ENCODE data around the gene SNX5. TPM values are rescaled to one million over a fixed set of nuclear protein-coding genes. Genes with fewer than 3 reads are reported as not detected.

SNX5 gene
- 10 to 100 TPM; 46.7 to 48.2 TPM for total RNA-seq
- long read RNA-seq, transcript SNX5-202 (14 exons, 2,288 nt): minor isoform, 11 of 56 reads
- long read RNA-seq, transcript SNX5-201 (13 exons, 2,270 nt): major isoform, 29 of 56 reads
- long read RNA-seq, partial matches to known transcripts: 8 of 56 reads
- long read RNA-seq, other reads (novel, unspliced or antisense): 7 of 56 reads

- intact Hi-C loops (cut with DNase I): no loop called here
- DNase-seq (peak; percentile 100), ATAC-seq (peak; percentile 97 to 98)
These were observed at the start of gene SNX5, which contains the start of gene MGME1 for GRCh38 chr20:17968366-17969277. SNX5 (minus strand) TSS chr20:17968794; CDS start chr20:17968425, 369 bp downstream. MGME1 (plus strand) TSS chr20:17969018; CDS start chr20:17969860, 842 bp downstream.

GRCh38 chr20:18018100-18018499, 49.5 kb upstream of the SNX5 start:
- intact Hi-C loops (cut with DNase I): no loop called here
- DNase-seq: no peak
- no peak for ATAC-seq

GRCh38 chr20:18016772-18017171, 48.2 kb upstream of the SNX5 start:
- intact Hi-C loops (cut with DNase I): no loop called here
- ATAC-seq: no peak
- no peak for DNase-seq

GRCh38 chr20:18014411-18014810, 45.8 kb upstream of the SNX5 start:
- intact Hi-C loops (cut with DNase I): no loop called here
- no peak for DNase-seq

GRCh38 chr20:18012901-18013300, 44.3 kb upstream of the SNX5 start:
- intact Hi-C loops (cut with DNase I): no loop called here
- ATAC-seq: no peak
- no peak for DNase-seq

More at GRCh38 chr20:18014411-18014810, 45.8 kb upstream of the SNX5 start:
- ATAC-seq: no peak

GRCh38 chr20:18011951-18012645, 43.5 kb upstream of the SNX5 start:
- intact Hi-C loops (cut with DNase I): no loop called here
- no peak for ATAC-seq
- DNase-seq: no peak

GRCh38 chr20:18011482-18011881, 42.9 kb upstream of the SNX5 start:
- ATAC-seq (no peak), DNase-seq (no peak)
- intact Hi-C loops (cut with DNase I): no loop called here

GRCh38 chr20:18009116-18009515, 40.5 kb upstream of the SNX5 start:
- ATAC-seq: no peak
- DNase-seq: no peak
- intact Hi-C loops (cut with DNase I): no loop called here

GRCh38 chr20:18007534-18008292, 39.1 kb upstream of the SNX5 start:
- ATAC-seq (peak; percentile 48 to 84), DNase-seq (peak; percentile 51)
- intact Hi-C loops (cut with DNase I): no loop called here

GRCh38 chr20:18006684-18007083, 38.1 kb upstream of the SNX5 start:
- ATAC-seq (no peak), DNase-seq (no peak)
- intact Hi-C loops (cut with DNase I): no loop called here

- ATAC-seq (no peak), DNase-seq (no peak)
- intact Hi-C loops (cut with DNase I): no loop called here
These were observed 37.4 kb upstream of the SNX5 start for GRCh38 chr20:18005990-18006364.

GRCh38 chr20:18005170-18005989, 36.8 kb upstream of the SNX5 start:
- no peak for ATAC-seq
- DNase-seq: no peak
- intact Hi-C loops (cut with DNase I): no loop called here

- intact Hi-C loops (cut with DNase I): no loop called here
- DNase-seq (no peak), ATAC-seq (no peak)
These were observed 35.9 kb upstream of the SNX5 start for GRCh38 chr20:18004384-18005031.

- intact Hi-C loops (cut with DNase I): no loop called here
- ATAC-seq: no peak
- no peak for DNase-seq
These were observed 35.3 kb upstream of the SNX5 start for GRCh38 chr20:18003897-18004296.

GRCh38 chr20:18001131-18001921, 32.7 kb upstream of the SNX5 start:
- DNase-seq: peak; percentile 73

GRCh38 chr20:17999566-17999965, 31.0 kb upstream of the SNX5 start:
- intact Hi-C loops (cut with DNase I): loop anchor here in 1 of 2 donors (10.0 kb wide), 1 partner anchor 495 kb away; no protein-coding TSS in a partner anchor
- DNase-seq (no peak), ATAC-seq (no peak)

More at GRCh38 chr20:18001131-18001921, 32.7 kb upstream of the SNX5 start:
- ATAC-seq: peak; percentile 90 to 94
- intact Hi-C loops (cut with DNase I): no loop called here

GRCh38 chr20:17998446-17998845, 29.9 kb upstream of the SNX5 start:
- intact Hi-C loops (cut with DNase I): loop anchor here in 1 of 2 donors (10.0 kb wide), 1 partner anchor 494 kb away; no protein-coding TSS in a partner anchor
- DNase-seq: no peak
- ATAC-seq: no peak
